EH (cell line): ENCODE results near the gene IGLL1.

ENCODE experiments used
- DNase-seq: peaks from one replicate; pipeline ENCODE4 v3.0.0-alpha.2; 2015; ENCODE audit warnings: low read depth

Gene IGLL1

GRCh38 chr22:23527971-23528740, 51.9 kb downstream of the IGLL1 start:
- DNase-seq, result no peak

GRCh38 chr22:23526596-23527316, 53.3 kb downstream of the IGLL1 start:
- no peak for DNase-seq

- DNase-seq, result no peak
Observed at GRCh38 chr22:23525510-23525909, 54.6 kb downstream of the IGLL1 start.

GRCh38 chr22:23524226-23524625, 55.9 kb downstream of the IGLL1 start:
- no peak for DNase-seq

GRCh38 chr22:23523713-23524112, 56.4 kb downstream of the IGLL1 start:
- no peak for DNase-seq
